NCI-H2227 treated with DMSO at 0.1 percent for 48 hours (cell line): ENCODE data around the gene FAM13A.
A peak's percentile ranks its signal among the peaks of the same experiment; 100 is the strongest.

Source experiments
- DNase-seq: peaks from one replicate; lab custom pipeline; 2025; lab: John Stamatoyannopoulos, UW

FAM13A gene

GRCh38 chr4:88809576-88810219, 247.3 kb downstream of the FAM13A start:
- no peak for DNase-seq

- DNase-seq = no peak
Measured at GRCh38 chr4:88809101-88809500, 247.9 kb downstream of the FAM13A start.

- DNase-seq = no peak
Measured at GRCh38 chr4:88807499-88807898, 249.5 kb downstream of the FAM13A start.

GRCh38 chr4:88804234-88804633, 252.8 kb downstream of the FAM13A start:
- no peak for DNase-seq

GRCh38 chr4:88803600-88804096, 253.3 kb downstream of the FAM13A start:
- DNase-seq = no peak

- DNase-seq = no peak
Measured at GRCh38 chr4:88802585-88803286, 254.2 kb downstream of the FAM13A start.

- no peak for DNase-seq
Measured at GRCh38 chr4:88802138-88802537, 254.8 kb downstream of the FAM13A start.

- no peak for DNase-seq
Measured at GRCh38 chr4:88799900-88800299, 257.1 kb downstream of the FAM13A start.

GRCh38 chr4:88797725-88798124, 259.3 kb downstream of the FAM13A start:
- DNase-seq = no peak

GRCh38 chr4:88796545-88796944, 260.4 kb downstream of the FAM13A start:
- no peak for DNase-seq

- no peak for DNase-seq
Measured at GRCh38 chr4:88794952-88795351, 262.0 kb downstream of the FAM13A start.

GRCh38 chr4:88794087-88794690, 262.8 kb downstream of the FAM13A start:
- no peak for DNase-seq

- DNase-seq = no peak
Measured at GRCh38 chr4:88793475-88793874, 263.5 kb downstream of the FAM13A start.

GRCh38 chr4:88792821-88793220, 264.2 kb downstream of the FAM13A start:
- no peak for DNase-seq

- DNase-seq = peak; percentile 33
Measured at GRCh38 chr4:88792268-88792781, 264.7 kb downstream of the FAM13A start.

GRCh38 chr4:88791274-88791673, 265.7 kb downstream of the FAM13A start:
- DNase-seq = no peak

- no peak for DNase-seq
Measured at GRCh38 chr4:88788895-88789294, 268.1 kb downstream of the FAM13A start.

- DNase-seq = no peak
Measured at GRCh38 chr4:88788424-88788823, 268.6 kb downstream of the FAM13A start.

GRCh38 chr4:88786011-88786410, 271.0 kb downstream of the FAM13A start:
- DNase-seq = no peak

- DNase-seq = no peak
Measured at GRCh38 chr4:88780389-88780788, 276.6 kb downstream of the FAM13A start.

GRCh38 chr4:88779431-88779830, 277.6 kb downstream of the FAM13A start:
- DNase-seq = no peak

GRCh38 chr4:88775529-88775928, 281.5 kb downstream of the FAM13A start:
- no peak for DNase-seq

GRCh38 chr4:88775026-88775425, 282.0 kb downstream of the FAM13A start:
- DNase-seq = no peak
